Mesodermal cell (in vitro differentiated cells): ENCODE results near the gene NBDY.

Experiments
- H3K27ac ChIP-seq: 2 replicates; pipeline ENCODE4 v1.7.0; 2013; ENCODE audit warnings: mild to moderate bottlenecking, low read depth, low read length, moderate library complexity; ENCODE audit not compliant: severe bottlenecking
- H3K36me3 ChIP-seq: 2 replicates; pipeline ENCODE4 v1.7.1; 2013; ENCODE audit warnings: mild to moderate bottlenecking, low read length, moderate library complexity; ENCODE audit not compliant: control insufficient read depth, insufficient read depth
- H3K4me1 ChIP-seq: one replicate; pipeline ENCODE4 v1.7.1; 2013; ENCODE audit warnings: mild to moderate bottlenecking, low read length; ENCODE audit not compliant: insufficient read depth, control insufficient read depth, poor library complexity, severe bottlenecking
- H3K4me3 ChIP-seq: 2 replicates; pipeline ENCODE4 v1.7.0; 2013; ENCODE audit warnings: low read length, control low read depth, mild to moderate bottlenecking; ENCODE audit not compliant: insufficient read depth, poor library complexity, severe bottlenecking; ENCODE audit errors: extremely low read depth
- H3K9me3 ChIP-seq: 2 replicates; pipeline ENCODE4 v1.7.1; 2013; ENCODE audit warnings: mild to moderate bottlenecking, low read length, moderate library complexity; ENCODE audit not compliant: control insufficient read depth
- WGBS, 2 experiments: methylation state at CpG; one replicate each; pipeline ENCODE4 v1.1.5; 2013; ENCODE audit warnings: missing lambda C conversion rate in 2 of 2; ENCODE audit not compliant: insufficient coverage in 2 of 2; 5-methylcytosine and 5-hydroxymethylcytosine counted together

Gene NBDY

GRCh38 chrX:56788229-56788628 is 59.2 kb downstream of the NBDY start:
- Histone ChIP-seq H3K36me3 (peaks cover 18% of the 10 kb centered on the region), H3K4me3 (no peak overlapping the region), H3K27ac (no peak overlapping the region), H3K9me3 (no peaks in the 10 kb centered on the region), H3K4me1 (no peaks in the 10 kb centered on the region)
- no CpG with 5 or more reads among the region's 3 CpGs for WGBS, 2 experiments

GRCh38 chrX:56788717-56789122 is 59.7 kb downstream of the NBDY start:
- Histone ChIP-seq H3K4me3 (no peak overlapping the region), H3K36me3 (peaks cover 15% of the 10 kb centered on the region), H3K4me1 (no peaks in the 10 kb centered on the region), H3K27ac (no peak overlapping the region), H3K9me3 (no peaks in the 10 kb centered on the region)
- 97 to 100% methylated on average over 1 to 6 of the region's 7 CpGs for WGBS, 2 experiments

- 80 to 100% methylated on average over 2 of the region's 7 CpGs for WGBS, 2 experiments
Measured at GRCh38 chrX:56789518-56790070, 60.6 kb downstream of the NBDY start.

GRCh38 chrX:56790778-56791177 is 61.7 kb downstream of the NBDY start:
- Histone ChIP-seq H3K27ac (no peak overlapping the region), H3K36me3 (peaks cover 15% of the 10 kb centered on the region), H3K9me3 (no peaks in the 10 kb centered on the region), H3K4me3 (no peak overlapping the region), H3K4me1 (no peaks in the 10 kb centered on the region)
- whole genome bisulfite sequencing, 2 experiments, result 93 to 95% methylated on average over 2 of the region's 7 CpGs

More at GRCh38 chrX:56789518-56790070, 60.6 kb downstream of the NBDY start:
- no peaks in the 10 kb centered on the region for H3K4me1 ChIP-seq
- no peaks in the 10 kb centered on the region for H3K9me3 ChIP-seq
- peaks cover 15% of the 10 kb centered on the region for H3K36me3 ChIP-seq
- no peak overlapping the region for H3K4me3 ChIP-seq
- no peak overlapping the region for H3K27ac ChIP-seq

GRCh38 chrX:56791456-56791855 is 62.4 kb downstream of the NBDY start:
- H3K27ac ChIP-seq, result no peak overlapping the region
- no peaks in the 10 kb centered on the region for H3K9me3 ChIP-seq
- peaks cover 8% of the 10 kb centered on the region for H3K36me3 ChIP-seq
- WGBS, 2 experiments, result 92 to 100% methylated on average over 3 of the region's 3 CpGs
- no peak overlapping the region for H3K4me3 ChIP-seq
- no peaks in the 10 kb centered on the region for H3K4me1 ChIP-seq

- no peak overlapping the region for H3K27ac ChIP-seq
- H3K4me1 ChIP-seq, result no peaks in the 10 kb centered on the region
- H3K9me3 ChIP-seq, result no peaks in the 10 kb centered on the region
- H3K4me3 ChIP-seq, result no peak overlapping the region
- WGBS, 2 experiments, result 97 to 100% methylated on average over 3 to 4 of the region's 8 CpGs
- H3K36me3 ChIP-seq, result peaks cover 8% of the 10 kb centered on the region
Measured at GRCh38 chrX:56792270-56793111, 63.4 kb downstream of the NBDY start.

GRCh38 chrX:56793112-56793430 is 64.0 kb downstream of the NBDY start:
- no peak overlapping the region for H3K4me3 ChIP-seq
- WGBS, 2 experiments, result 100% methylated on average over 1 of the region's 1 CpG; no CpG with 5 or more reads in 1 of the 2 experiments

GRCh38 chrX:56793521-56794320 is 64.7 kb downstream of the NBDY start:
- Histone ChIP-seq H3K4me3 (no peak overlapping the region), H3K36me3 (peaks cover 1% of the 10 kb centered on the region), H3K9me3 (no peaks in the 10 kb centered on the region), H3K4me1 (no peaks in the 10 kb centered on the region), H3K27ac (no peak overlapping the region)
- 90 to 97% methylated on average over 6 to 10 of the region's 15 CpGs for WGBS, 2 experiments

More at GRCh38 chrX:56793112-56793430, 64.0 kb downstream of the NBDY start:
- Histone ChIP-seq H3K36me3 (peaks cover 8% of the 10 kb centered on the region), H3K27ac (no peak overlapping the region), H3K4me1 (no peaks in the 10 kb centered on the region), H3K9me3 (no peaks in the 10 kb centered on the region)

GRCh38 chrX:56794404-56795230 is 65.6 kb downstream of the NBDY start:
- no peak overlapping the region for H3K4me3 ChIP-seq
- no peaks in the 10 kb centered on the region for H3K4me1 ChIP-seq
- 69 to 100% methylated on average over 2 to 3 of the region's 12 CpGs for WGBS, 2 experiments
- no peaks in the 10 kb centered on the region for H3K36me3 ChIP-seq
- no peak overlapping the region for H3K27ac ChIP-seq
- H3K9me3 ChIP-seq, result no peaks in the 10 kb centered on the region

GRCh38 chrX:56795309-56795868 is 66.3 kb downstream of the NBDY start:
- Histone ChIP-seq H3K36me3 (no peaks in the 10 kb centered on the region), H3K9me3 (no peaks in the 10 kb centered on the region), H3K4me3 (no peak overlapping the region), H3K4me1 (no peaks in the 10 kb centered on the region), H3K27ac (no peak overlapping the region)
- WGBS, 2 experiments, result 93 to 96% methylated on average over 10 of the region's 14 CpGs
